GM12872 (cell line): ENCODE measurements around the gene CNNM2.

Experiments used
- TF ChIP-seq, protein P1 (sequence below): IDR thresholded peaks from 3 replicates; pipeline ENCODE4 v1.5.1; 2011; ENCODE audit warnings: low read depth, mild to moderate bottlenecking, low read length, moderate library complexity; ENCODE audit not compliant: insufficient read depth

CNNM2 gene

DNA sequence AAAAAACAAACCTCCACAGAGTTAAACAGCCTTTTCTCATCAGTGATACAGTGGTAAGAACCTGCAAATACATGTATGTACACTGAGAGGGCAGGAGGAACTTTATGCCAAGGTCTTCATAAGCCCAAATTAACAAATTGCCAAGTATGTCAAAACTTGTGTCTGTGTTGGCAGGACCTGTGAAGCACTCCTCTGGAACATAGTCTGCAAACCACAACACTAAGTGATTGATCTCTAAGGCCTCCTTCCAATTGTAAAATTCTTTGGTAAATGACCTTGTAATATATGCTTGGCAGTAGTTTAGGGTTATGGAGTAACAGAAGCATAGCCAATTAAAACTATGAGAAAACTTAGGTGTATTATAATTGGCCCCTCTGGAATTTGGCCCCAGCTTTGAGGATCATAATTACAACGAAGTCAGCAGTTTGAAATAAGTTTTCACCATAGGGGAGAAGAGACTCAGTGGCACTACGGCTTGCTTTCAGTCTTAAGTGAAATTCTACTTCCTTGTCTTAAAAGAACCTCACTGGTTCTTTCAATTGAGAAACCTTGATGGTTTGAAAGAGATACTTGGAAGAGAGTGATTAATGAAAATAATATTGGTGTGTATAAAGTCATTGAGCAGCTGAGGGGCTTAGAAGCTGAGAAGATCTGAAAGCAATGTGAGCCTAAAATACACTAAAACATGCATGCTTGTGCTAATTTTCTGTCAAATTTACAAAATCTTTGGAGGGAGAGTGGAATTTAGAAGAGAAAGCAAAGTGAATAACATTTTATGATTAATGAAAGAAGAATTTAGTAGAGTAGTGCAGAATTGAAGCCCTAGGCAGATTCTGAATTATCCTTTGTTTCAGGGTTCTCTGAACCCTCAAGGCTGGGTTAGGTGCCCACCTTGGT lies 57.6 kb downstream of the CNNM2 start:
- TF ChIP-seq, protein P1, sequence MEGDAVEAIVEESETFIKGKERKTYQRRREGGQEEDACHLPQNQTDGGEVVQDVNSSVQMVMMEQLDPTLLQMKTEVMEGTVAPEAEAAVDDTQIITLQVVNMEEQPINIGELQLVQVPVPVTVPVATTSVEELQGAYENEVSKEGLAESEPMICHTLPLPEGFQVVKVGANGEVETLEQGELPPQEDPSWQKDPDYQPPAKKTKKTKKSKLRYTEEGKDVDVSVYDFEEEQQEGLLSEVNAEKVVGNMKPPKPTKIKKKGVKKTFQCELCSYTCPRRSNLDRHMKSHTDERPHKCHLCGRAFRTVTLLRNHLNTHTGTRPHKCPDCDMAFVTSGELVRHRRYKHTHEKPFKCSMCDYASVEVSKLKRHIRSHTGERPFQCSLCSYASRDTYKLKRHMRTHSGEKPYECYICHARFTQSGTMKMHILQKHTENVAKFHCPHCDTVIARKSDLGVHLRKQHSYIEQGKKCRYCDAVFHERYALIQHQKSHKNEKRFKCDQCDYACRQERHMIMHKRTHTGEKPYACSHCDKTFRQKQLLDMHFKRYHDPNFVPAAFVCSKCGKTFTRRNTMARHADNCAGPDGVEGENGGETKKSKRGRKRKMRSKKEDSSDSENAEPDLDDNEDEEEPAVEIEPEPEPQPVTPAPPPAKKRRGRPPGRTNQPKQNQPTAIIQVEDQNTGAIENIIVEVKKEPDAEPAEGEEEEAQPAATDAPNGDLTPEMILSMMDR, result no peak

DNA sequence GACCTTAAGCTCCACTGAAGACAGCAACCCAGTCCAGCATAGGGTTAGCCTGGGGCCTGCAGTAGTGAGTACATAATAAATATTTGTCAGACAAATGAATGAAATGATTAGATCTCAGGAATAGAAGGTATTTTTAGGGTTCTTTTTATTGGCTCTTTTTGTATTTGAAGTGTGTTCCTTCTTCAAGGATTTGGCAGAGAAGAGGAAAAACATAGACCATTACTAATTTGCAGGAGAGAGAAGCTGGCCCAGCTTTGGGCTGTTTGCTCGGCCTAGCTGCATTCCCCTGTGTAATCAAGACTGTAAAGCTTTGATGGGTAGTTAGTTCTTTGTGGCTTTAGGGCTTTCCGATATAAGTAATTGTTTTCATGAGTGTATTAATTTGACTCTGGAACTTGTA lies 64.2 kb downstream of the CNNM2 start:
- TF ChIP-seq, protein P1, result no peak

DNA sequence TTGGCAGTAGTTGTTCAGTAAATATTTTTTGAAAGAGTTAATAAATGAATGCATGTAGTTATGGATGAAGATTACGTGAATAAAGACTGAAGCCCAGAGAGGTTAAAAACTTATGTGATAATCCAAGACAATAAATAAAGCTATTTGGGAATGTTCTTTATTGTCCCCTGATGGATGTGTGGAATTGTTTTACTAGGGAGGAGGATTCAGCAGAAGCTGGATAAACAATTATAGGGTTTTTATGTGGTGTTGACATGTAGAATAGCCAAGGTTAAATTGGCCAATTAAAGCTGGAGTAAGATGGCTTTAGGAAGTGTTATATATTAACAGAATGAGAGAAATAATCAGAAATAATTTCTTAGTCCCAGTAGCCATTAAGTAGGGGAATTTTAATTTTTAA lies 66.0 kb downstream of the CNNM2 start:
- TF ChIP-seq, protein P1, result no peak

DNA sequence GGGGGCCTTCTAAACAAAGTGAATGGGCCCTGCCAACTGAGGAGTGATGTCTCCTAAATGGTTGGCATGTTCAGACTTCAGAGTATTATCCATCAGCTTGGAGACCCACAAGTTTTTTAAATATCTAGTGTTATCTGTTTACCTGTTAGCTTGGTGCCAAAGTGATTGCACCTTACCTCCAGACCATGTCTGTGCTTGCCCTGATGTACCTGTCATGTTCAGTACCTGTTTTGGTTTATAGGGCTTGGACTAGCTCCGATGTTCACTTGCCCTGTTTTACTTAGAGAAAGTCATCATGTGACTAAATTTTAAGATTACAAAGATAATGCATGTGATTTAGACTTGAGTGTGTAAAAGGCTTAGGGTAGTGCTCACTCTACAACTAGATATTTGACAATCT lies 67.7 kb downstream of the CNNM2 start:
- TF ChIP-seq, protein P1, result no peak

DNA sequence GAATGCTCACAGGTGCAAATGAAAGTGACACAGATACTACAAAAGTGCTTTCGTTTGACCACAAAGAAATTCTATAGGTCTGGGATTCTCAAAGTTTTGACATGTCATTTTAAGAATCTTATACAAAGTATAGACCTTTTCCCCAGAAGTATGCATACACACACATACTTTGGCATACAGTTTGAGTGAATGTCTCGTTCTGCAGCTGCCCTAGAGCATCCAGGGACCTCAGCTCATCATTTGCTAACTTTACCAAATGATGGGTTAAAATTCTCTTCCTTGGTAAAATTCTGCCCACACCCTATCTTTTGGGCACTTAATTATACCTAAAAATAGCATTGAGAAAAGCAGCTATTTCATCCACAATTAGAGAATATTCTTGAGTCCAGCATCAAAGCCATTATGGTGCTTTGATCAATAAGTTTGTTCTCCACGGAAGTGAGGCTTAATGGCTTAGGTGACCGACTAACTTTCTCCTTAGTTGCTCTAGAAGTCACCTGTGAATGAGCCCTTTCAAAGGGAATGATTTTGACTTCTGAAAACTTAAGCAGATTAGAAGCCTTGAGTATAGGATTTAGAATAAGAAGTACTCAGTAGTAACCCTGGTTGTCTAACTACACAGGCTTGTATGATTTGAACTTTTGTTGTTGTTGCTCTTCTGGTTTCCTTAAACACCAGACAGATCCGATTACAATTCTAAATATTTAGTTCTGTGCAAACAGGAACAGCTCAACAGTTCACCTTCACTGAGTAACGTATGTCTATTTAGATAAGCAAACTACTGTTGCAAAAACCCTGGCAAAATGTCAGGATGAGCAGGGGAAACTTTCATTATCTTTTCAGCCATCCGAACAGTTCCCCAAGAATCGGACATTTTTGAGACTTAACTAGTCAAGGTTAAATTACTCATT lies 70.6 kb downstream of the CNNM2 start:
- TF ChIP-seq, protein P1, result no peak

DNA sequence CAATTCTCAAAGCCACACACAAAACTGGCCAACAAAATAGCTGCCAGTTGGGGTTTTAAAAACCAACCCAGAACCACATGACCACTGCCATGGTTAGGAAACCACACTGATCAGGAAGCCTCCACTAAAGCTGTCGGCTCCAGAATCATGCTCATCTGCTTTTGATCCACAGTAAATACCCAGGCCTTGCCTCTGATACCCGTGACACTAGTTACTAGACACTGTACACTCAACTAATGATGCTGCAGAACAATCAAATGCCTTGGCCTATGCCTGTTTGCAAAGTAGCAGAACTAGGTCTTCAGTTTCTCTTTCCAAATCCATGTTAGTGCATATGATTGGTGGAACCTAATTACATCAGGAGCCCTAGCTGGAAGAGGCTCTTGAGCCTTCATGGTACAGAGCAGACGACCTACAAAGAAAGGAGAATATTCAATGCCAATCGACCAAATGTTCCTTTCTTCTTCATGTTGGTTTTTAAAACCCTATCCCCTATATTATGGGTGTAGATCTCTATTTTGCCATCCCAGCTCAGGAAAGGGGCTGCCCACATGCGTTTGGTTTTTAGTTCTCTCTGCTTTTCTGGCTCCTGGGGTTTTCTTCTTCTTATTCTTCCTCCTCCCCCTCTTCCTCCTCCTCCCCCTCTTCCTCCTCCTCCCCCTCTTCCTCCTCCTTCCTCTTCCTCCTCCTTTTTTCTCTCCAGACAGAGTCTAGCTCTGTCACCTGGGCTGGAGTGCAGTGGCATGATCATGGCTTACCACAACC lies 76.6 kb downstream of the CNNM2 start:
- TF ChIP-seq, protein P1, result no peak
